Measurements from ENCODE around the gene KCTD10. TPM values are rescaled to one million over a fixed set of nuclear protein-coding genes. Genes with fewer than 3 reads are reported as not detected.

Gene KCTD10
- polyA plus RNA-seq, 1 donor (not counting 4 experiments of a cell fraction or from before 2014, with no cell fraction given): 107 TPM

DNA sequence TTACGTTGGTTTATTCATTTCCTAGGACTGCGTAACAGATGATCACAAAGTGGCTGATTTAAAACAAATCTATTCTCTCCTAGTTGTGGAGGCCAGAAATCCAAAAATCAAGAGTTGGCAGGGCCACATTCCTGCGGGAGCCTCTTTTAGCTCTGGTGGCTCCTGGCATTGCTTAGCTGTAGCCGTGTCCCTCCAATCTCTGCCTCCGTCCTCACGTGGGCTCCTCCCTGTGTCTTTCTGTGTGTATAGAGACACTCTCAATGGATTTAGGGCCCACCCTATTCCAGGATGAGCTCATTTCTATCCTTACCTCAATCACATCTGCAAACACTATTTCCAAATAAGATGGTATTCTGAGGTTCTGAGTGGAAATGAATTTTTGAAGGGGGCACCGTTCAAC lies 42.5 kb downstream of the KCTD10 start:
- no peak for DNase-seq (ENCODE audit: low read depth, low spot score)
- H3K4me1 ChIP-seq (ENCODE audit: control insufficient read depth, extremely low read depth, insufficient read depth, low read length): peaks cover 5% of the 10 kb centered on the region
- dilution Hi-C loops (cut with MboI; ENCODE audit: extremely low pct_ligation_motif_present, low sequenced_read_pairs): no loop called here
- no peaks in the 10 kb centered on the region for H4K20me1 ChIP-seq (ENCODE audit: control insufficient read depth, extremely low read depth, insufficient read depth, low read length)
- no peaks in the 10 kb centered on the region for H3K36me3 ChIP-seq (ENCODE audit: control insufficient read depth in 2 of 2, extremely low read depth in 1 of 2, insufficient read depth in 2 of 2, low read length in 2 of 2)
- no peaks in the 10 kb centered on the region for H3K9me1 ChIP-seq (ENCODE audit: control insufficient read depth, extremely low read depth, insufficient read depth, low read length)
- H3K27ac ChIP-seq (ENCODE audit: control insufficient read depth, insufficient read depth, low read length): no peak overlapping the region
- no peak overlapping the region for H2AFZ ChIP-seq (ENCODE audit: control insufficient read depth, low read length)
- H3K27me3 ChIP-seq (ENCODE audit: control insufficient read depth, extremely low read depth, insufficient read depth, low read length): no peaks in the 10 kb centered on the region
- H3K9me3 ChIP-seq (ENCODE audit: control insufficient read depth, low read depth, low read length): no peaks in the 10 kb centered on the region
- H3K4me3 ChIP-seq (ENCODE audit: control insufficient read depth in 2 of 3, extremely low read depth in 1 of 3, insufficient read depth in 2 of 3, low read depth in 1 of 3, low read length in 3 of 3): no peak overlapping the region
- H3K4me2 ChIP-seq (ENCODE audit: control insufficient read depth, extremely low read depth, insufficient read depth, low read depth, low read length): no peak overlapping the region
- no peak for FAIRE-seq
- no peaks in the 10 kb centered on the region for H3K79me2 ChIP-seq (ENCODE audit: control insufficient read depth, insufficient read depth, low read length)
- no peak overlapping the region for H3K9ac ChIP-seq (ENCODE audit: control insufficient read depth, extremely low read depth, insufficient read depth, low read length)
- TF ChIP-seq EZH2 (IDR thresholded peaks at IDR 0.05; ENCODE audit: low read length): no peak
- TF ChIP-seq, protein P1, sequence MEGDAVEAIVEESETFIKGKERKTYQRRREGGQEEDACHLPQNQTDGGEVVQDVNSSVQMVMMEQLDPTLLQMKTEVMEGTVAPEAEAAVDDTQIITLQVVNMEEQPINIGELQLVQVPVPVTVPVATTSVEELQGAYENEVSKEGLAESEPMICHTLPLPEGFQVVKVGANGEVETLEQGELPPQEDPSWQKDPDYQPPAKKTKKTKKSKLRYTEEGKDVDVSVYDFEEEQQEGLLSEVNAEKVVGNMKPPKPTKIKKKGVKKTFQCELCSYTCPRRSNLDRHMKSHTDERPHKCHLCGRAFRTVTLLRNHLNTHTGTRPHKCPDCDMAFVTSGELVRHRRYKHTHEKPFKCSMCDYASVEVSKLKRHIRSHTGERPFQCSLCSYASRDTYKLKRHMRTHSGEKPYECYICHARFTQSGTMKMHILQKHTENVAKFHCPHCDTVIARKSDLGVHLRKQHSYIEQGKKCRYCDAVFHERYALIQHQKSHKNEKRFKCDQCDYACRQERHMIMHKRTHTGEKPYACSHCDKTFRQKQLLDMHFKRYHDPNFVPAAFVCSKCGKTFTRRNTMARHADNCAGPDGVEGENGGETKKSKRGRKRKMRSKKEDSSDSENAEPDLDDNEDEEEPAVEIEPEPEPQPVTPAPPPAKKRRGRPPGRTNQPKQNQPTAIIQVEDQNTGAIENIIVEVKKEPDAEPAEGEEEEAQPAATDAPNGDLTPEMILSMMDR (optimal IDR thresholded peaks at IDR 0.05 in 1 of 3, IDR thresholded peaks at IDR 0.05 in 1 of 3, conservative IDR thresholded peaks at IDR 0.05 in 1 of 3; ENCODE audit: extremely low read depth in 1 of 3, insufficient read depth in 2 of 3, low read length in 3 of 3): no peak

DNA sequence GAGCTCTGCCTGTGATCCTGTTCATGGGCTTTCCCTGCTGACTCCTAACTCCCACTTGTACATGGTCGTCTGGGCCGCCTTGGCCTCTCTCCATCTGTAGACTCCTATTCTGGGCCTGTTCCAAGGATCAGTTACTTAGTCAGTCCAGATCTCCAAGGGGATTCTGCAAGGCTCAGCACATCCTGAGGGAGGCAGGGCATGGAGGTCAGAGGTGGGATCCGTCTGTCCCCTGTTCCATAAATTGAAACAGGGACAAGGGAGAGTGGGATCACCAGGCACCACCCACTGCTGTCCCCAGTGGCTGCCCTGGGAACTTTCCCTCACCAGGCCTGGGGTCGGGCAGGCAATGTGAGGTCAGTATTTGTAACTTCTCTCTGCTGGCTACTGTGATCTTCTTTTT lies 43.5 kb downstream of the KCTD10 start:
- peaks cover 5% of the 10 kb centered on the region for H3K4me1 ChIP-seq (ENCODE audit: control insufficient read depth, extremely low read depth, insufficient read depth, low read length)
- no peaks in the 10 kb centered on the region for H3K79me2 ChIP-seq (ENCODE audit: control insufficient read depth, insufficient read depth, low read length)
- FAIRE-seq (no peak), DNase-seq (ENCODE audit: low read depth, low spot score) (no peak)
- no peak overlapping the region for H3K9ac ChIP-seq (ENCODE audit: control insufficient read depth, extremely low read depth, insufficient read depth, low read length)
- H4K20me1 ChIP-seq (ENCODE audit: control insufficient read depth, extremely low read depth, insufficient read depth, low read length): no peaks in the 10 kb centered on the region
- H3K4me2 ChIP-seq (ENCODE audit: control insufficient read depth, extremely low read depth, insufficient read depth, low read depth, low read length): no peak overlapping the region
- dilution Hi-C loops (cut with MboI; ENCODE audit: extremely low pct_ligation_motif_present, low sequenced_read_pairs): no loop called here
- no peak overlapping the region for H3K4me3 ChIP-seq (ENCODE audit: control insufficient read depth in 2 of 3, extremely low read depth in 1 of 3, insufficient read depth in 2 of 3, low read depth in 1 of 3, low read length in 3 of 3)
- H3K27ac ChIP-seq (ENCODE audit: control insufficient read depth, insufficient read depth, low read length): no peak overlapping the region
- no peaks in the 10 kb centered on the region for H3K27me3 ChIP-seq (ENCODE audit: control insufficient read depth, extremely low read depth, insufficient read depth, low read length)
- TF ChIP-seq, protein P1 (optimal IDR thresholded peaks at IDR 0.05 in 1 of 3, IDR thresholded peaks at IDR 0.05 in 1 of 3, conservative IDR thresholded peaks at IDR 0.05 in 1 of 3; ENCODE audit: extremely low read depth in 1 of 3, insufficient read depth in 2 of 3, low read length in 3 of 3): peak in 2 of 3 experiments; percentile 14
- no peak for TF ChIP-seq EZH2 (IDR thresholded peaks at IDR 0.05; ENCODE audit: low read length)
- H3K9me1 ChIP-seq (ENCODE audit: control insufficient read depth, extremely low read depth, insufficient read depth, low read length): no peaks in the 10 kb centered on the region
- no peaks in the 10 kb centered on the region for H3K36me3 ChIP-seq (ENCODE audit: control insufficient read depth in 2 of 2, extremely low read depth in 1 of 2, insufficient read depth in 2 of 2, low read length in 2 of 2)
- H2AFZ ChIP-seq (ENCODE audit: control insufficient read depth, low read length): no peak overlapping the region
- no peaks in the 10 kb centered on the region for H3K9me3 ChIP-seq (ENCODE audit: control insufficient read depth, low read depth, low read length)
